ENCODE results near the gene HMGN1.

The HMGN1 gene

GRCh38 chr21:39312112-39313041 is 36.5 kb downstream of the HMGN1 start:
- no peak for TF ChIP-seq CTCF (IDR thresholded peaks at IDR 0.05; ENCODE audit: extremely low read depth, insufficient read depth, missing control alignments)
- in situ Hi-C loops (cut with MboI; ENCODE audit: low pct_unique_long_range_greater_than_20kb, low sequenced_read_pairs, unreplicated experiment), result no loop called here
- DNase-seq (ENCODE audit: low spot score), result peak; percentile 99

GRCh38 chr21:39311164-39311563 is 37.7 kb downstream of the HMGN1 start:
- DNase-seq (ENCODE audit: low spot score), result no peak
- TF ChIP-seq CTCF (IDR thresholded peaks at IDR 0.05; ENCODE audit: extremely low read depth, insufficient read depth, missing control alignments), result no peak
- in situ Hi-C loops (cut with MboI; ENCODE audit: low pct_unique_long_range_greater_than_20kb, low sequenced_read_pairs, unreplicated experiment), result no loop called here

- DNase-seq (ENCODE audit: low spot score), result no peak
- in situ Hi-C loops (cut with MboI; ENCODE audit: low pct_unique_long_range_greater_than_20kb, low sequenced_read_pairs, unreplicated experiment), result no loop called here
Measured at GRCh38 chr21:39307466-39307865, 41.4 kb downstream of the HMGN1 start.

GRCh38 chr21:39300587-39300986 is 48.3 kb downstream of the HMGN1 start:
- no peak for DNase-seq (ENCODE audit: low spot score)
- no peak for TF ChIP-seq CTCF (IDR thresholded peaks at IDR 0.05; ENCODE audit: extremely low read depth, insufficient read depth, missing control alignments)
- in situ Hi-C loops (cut with MboI; ENCODE audit: low pct_unique_long_range_greater_than_20kb, low sequenced_read_pairs, unreplicated experiment), result no loop called here

More at GRCh38 chr21:39307466-39307865, 41.4 kb downstream of the HMGN1 start:
- TF ChIP-seq CTCF (IDR thresholded peaks at IDR 0.05; ENCODE audit: extremely low read depth, insufficient read depth, missing control alignments), result no peak

- TF ChIP-seq CTCF (IDR thresholded peaks at IDR 0.05; ENCODE audit: extremely low read depth, insufficient read depth, missing control alignments), result no peak
- in situ Hi-C loops (cut with MboI; ENCODE audit: low pct_unique_long_range_greater_than_20kb, low sequenced_read_pairs, unreplicated experiment), result no loop called here
- DNase-seq (ENCODE audit: low spot score), result no peak
Measured at GRCh38 chr21:39296891-39297290, 52.0 kb downstream of the HMGN1 start.

Measured in GM13977 (cell line).